WI38 (cell line): ENCODE measurements around the gene F12.

Source experiments
- H3K4me3 ChIP-seq: 2 replicates; pipeline ENCODE4 v1.5.1; 2011; ENCODE audit warnings: low read depth, mild to moderate bottlenecking, control low read depth, low read length
- TF ChIP-seq, protein P1 (sequence below): IDR thresholded peaks from 2 replicates; pipeline ENCODE4 v1.5.1; 2012; ENCODE audit warnings: low read depth, mild to moderate bottlenecking, control low read depth, low read length

The F12 gene

DNA sequence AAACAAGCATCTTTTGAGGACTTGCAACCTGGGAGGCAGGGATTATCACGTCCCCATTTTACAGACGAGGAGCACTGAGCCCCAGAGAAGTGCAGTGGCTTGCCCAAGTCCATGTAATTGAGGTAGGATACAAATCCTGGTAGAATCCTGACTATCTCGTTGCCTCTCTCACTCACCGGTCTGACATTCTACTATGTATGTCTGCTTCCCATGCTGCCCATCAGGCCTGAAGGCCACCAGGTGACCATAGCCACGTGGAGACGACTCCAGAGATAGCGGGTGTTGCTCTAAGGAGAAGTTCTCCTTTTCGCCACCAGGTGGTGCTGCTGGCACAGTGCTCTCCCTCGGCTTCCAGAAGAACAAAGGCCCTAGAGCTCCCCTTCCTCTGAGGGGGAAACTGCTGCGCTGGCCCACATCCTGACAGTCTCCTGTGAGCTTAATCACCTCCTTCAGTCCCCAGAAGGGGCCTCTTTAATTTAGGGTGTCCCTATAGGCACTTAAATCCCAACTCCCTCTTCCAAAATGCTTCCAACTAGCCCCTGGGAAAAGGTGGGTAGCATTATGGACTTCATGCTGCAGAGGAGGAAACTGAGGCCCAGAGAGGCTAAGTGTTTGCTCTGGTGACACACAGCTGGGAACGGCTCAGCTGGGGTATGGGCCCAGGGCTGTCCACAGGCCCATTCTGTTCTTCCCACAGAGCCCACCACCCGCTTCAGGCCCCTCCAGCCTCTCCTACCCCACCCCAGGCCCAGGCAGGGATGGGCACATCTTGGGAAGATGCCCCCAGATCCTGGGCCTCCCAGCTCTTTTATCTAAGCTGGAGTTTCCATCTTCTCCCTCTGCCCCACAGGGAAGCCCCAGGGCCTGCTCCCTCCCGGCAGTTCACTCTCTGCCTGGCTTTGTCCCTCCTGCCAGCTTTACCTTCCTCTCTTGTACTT lies 18.7 kb downstream of the F12 start:
- no peak overlapping the region for H3K4me3 ChIP-seq
- TF ChIP-seq, protein P1, sequence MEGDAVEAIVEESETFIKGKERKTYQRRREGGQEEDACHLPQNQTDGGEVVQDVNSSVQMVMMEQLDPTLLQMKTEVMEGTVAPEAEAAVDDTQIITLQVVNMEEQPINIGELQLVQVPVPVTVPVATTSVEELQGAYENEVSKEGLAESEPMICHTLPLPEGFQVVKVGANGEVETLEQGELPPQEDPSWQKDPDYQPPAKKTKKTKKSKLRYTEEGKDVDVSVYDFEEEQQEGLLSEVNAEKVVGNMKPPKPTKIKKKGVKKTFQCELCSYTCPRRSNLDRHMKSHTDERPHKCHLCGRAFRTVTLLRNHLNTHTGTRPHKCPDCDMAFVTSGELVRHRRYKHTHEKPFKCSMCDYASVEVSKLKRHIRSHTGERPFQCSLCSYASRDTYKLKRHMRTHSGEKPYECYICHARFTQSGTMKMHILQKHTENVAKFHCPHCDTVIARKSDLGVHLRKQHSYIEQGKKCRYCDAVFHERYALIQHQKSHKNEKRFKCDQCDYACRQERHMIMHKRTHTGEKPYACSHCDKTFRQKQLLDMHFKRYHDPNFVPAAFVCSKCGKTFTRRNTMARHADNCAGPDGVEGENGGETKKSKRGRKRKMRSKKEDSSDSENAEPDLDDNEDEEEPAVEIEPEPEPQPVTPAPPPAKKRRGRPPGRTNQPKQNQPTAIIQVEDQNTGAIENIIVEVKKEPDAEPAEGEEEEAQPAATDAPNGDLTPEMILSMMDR: peak; percentile 96

DNA sequence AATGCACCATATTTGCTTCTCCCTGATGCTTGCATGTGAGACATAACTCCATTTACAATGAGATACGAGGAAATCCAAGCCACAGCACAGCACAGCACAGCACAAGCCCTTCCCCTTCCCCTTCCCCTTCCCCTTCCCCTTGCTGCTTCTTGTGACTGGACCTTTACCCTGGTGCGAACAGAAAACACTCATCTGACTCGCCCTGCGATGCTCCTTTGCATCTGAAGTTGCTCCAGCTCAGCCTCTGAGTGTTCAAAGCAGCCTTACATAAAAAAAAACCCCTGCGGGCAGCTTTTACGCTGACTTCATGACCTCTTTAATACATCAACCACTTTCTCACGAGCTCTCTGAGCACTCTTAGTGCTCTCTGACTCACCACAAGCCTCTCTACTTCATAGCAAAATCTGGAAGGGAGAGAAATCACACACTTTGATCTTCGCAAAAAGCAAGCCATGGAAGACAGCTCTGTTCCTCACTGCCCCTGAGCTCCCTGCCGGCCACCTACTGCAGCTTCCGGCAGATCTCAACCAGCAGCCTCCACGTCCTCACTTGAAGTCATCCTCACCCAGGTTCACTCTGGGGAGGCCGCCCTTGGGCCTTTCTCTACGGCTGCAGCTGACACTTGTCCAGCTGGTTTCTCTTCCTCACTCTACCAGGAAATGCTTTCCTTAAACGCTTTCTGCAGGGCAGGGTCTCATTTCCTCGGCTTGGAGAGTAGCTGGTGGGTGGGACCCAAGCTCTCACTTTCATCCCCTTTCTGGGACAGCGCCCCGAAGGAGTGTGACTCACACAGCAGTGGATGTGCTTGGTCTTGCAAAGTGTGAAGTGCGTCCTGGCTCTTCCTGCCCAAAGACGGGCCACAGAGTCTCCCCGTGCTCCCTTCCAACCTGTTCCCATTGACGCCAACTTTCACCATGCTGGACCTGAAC lies 19.9 kb downstream of the F12 start:
- H3K4me3 ChIP-seq: peak overlapping the region; percentile 8; the same call in 1 of the 2 replicates
- TF ChIP-seq, protein P1: no peak

GRCh38 chr5:177388521-177389052 lies 20.8 kb downstream of the F12 start:
- TF ChIP-seq, protein P1: no peak
- no peak overlapping the region for H3K4me3 ChIP-seq

DNA sequence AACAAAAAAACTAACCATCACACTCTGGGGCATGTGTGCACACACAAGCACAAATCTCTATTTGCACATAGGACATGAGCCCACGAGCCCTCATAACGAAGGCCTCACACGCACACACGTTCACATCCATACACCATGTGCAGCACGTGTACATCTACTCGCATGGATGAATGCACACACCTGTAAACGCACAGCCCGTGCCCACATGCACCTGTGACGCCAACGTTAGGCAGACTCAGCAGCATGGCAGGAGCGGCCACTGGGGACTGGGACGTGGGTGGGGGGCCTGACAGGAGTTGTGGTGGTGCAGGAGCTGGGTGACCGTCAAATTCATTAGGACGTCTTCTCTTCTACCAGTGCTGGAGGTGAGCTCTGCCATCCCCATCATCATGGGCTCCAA lies 22.0 kb downstream of the F12 start:
- H3K4me3 ChIP-seq: no peak overlapping the region
- TF ChIP-seq, protein P1: no peak

GRCh38 chr5:177386542-177386941 lies 22.8 kb downstream of the F12 start:
- TF ChIP-seq, protein P1: no peak
- H3K4me3 ChIP-seq: no peak overlapping the region

DNA sequence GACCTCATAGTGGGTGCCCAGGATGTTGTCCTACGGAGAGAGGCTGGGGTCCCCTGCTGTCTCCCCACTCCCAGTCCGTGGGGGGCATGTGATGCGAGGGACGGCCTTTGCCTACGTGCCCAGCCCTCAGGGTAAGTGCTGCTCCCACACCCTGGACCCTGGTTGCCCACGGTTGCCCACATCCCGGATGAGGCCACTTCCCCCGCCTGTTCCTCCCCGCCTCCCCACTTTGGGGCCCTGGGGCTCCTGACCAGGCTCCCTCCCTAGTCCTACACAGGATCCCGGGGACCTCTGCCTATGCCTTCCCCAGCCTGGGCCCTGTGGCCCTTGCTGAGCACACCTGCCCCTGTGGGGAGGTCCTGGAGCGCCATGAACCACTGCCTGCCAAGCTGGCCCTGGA lies 23.6 kb downstream of the F12 start:
- no peak overlapping the region for H3K4me3 ChIP-seq
- TF ChIP-seq, protein P1: no peak
